Pancreas (tissue), 10 donors: ENCODE data around the gene ZNF3. TPM values are rescaled to one million over a fixed set of nuclear protein-coding genes. Genes with fewer than 3 reads are reported as not detected.

ENCODE experiments used
- ATAC-seq, 4 donors: fragments of 200-7000 bp; cut with Tn5 transposase; one replicate each; pipeline versions ENCODE4 v1.8.0 to v1.9.1; 2020; ENCODE audit warnings: mild to moderate bottlenecking in 4 of 4, moderate library complexity in 4 of 4
- DNase-seq, 6 donors: peaks; one replicate each; pipeline ENCODE4 v3.0.0-alpha.2; 2020
- FAIRE-seq: peaks from 2 replicates; lab custom pipeline; 2012; peaks lifted over from hg19 to GRCh38; lab: Jason Lieb, UNC
- H3K27ac ChIP-seq, 4 donors: fragments of 200-600 bp; sonication (generic); 1 replicate in 3 of 4; 2 replicates in 1 of 4; pipeline versions ENCODE4 v1.5.0 to v1.8.0; 2020
- H3K27me3 ChIP-seq, 4 donors: fragments of 200-600 bp; one replicate each; pipeline ENCODE4 v1.8.0; 2021
- H3K36me3 ChIP-seq, 3 donors: fragments of 200-600 bp; sonication (generic) in 1 of 3; one replicate each; pipeline versions ENCODE4 v1.5.0 to v1.8.0; 2020 to 2021
- H3K4me1 ChIP-seq, 3 donors: fragments of 200-600 bp; one replicate each; pipeline ENCODE4 v1.8.0; 2021
- H3K4me3 ChIP-seq, 4 donors: fragments of 200-600 bp; sonication (generic) in 2 of 4; one replicate each; pipeline versions ENCODE4 v1.5.0 to v1.8.0; 2020 to 2021
- H3K9me3 ChIP-seq, 4 donors: fragments of 200-600 bp; one replicate each; pipeline ENCODE4 v1.8.0; 2021
- WGBS, 2 donors: extraction: QIAGEN DNeasy Blood & Tissue Kit; methylation state at CpG; one replicate each; pipeline ENCODE4 v1.1.7; 2013; 5-methylcytosine and 5-hydroxymethylcytosine counted together
- intact Hi-C, 3 donors: fragments of 100-400 bp; cut with DNase I; formaldehyde crosslinking; loops; one replicate each; pipeline versions ENCODE4 v1.11.1 to v1.14.2; 2022
- polyA plus RNA-seq, 2 donors: library from polyadenylated mRNA; stranded (reverse); fragments of 200-250 nt; gene quantifications; one replicate each; pipeline ENCODE4 v1.2.3, GENCODE V29; 2013
- total RNA-seq, 6 donors: library from RNA; stranded (reverse); fragmentation: NEBNext Ultra II Directional in 4 of 6; extraction: Animal tissue kit (Norgen Biotek cat#: 25700) in 4 of 6; gene quantifications; one replicate each; pipeline versions ENCODE4 v1.2.1 to v1.2.4, GENCODE V29; 2021 to 2023
- TF ChIP-seq, protein P1 (sequence below), 4 donors: fragments of 200-600 bp; sonication (generic) in 3 of 4; IDR thresholded peaks; one replicate each; pipeline versions ENCODE4 v1.5.0 to v1.8.0; 2021; ENCODE audit warnings: antibody characterized with exemption in 4 of 4
- donor health status: healthy with polysubstance abuse.
- donor health status: DM: no; HTN: no; CAD: no; lungs with moderate emphysema.
- donor health status: DM: no; HTN: no; CAD: no.
- donor health status: control.
- donor health status: control.
- donor health status: Bipolar disorder and iron deficiency.
- donor health status: DM: yes; HTN: yes; CAD: no.
- donor health status: DM: no; HTN: no; CAD: no.
- donor health status: DM: no; HTN: no; CAD: no.
- donor health status: DM: yes; HTN: yes; CAD: no.

Gene ZNF3
- total and polyA plus RNA-seq, 8 donors = 9.6 to 21.2 (median 15.3) TPM

GRCh38 chr7:100119072-100119969, 37.8 kb upstream of the ZNF3 start, which contains the start of the genes CNPY4 and TAF6:
Gene CNPY4, plus strand, starts transcription at chr7:100119634. Its CDS starts 111 bp downstream, at chr7:100119745.
Gene TAF6, minus strand, starts transcription at chr7:100119358. Its CDS starts 5,149 bp downstream, at chr7:100114209.
- FAIRE-seq (no peak), DNase-seq (peak; percentile 93 to 99 (median 96)), ATAC-seq (peak; percentile 95 to 97 (median 96))
- 0 to 1% methylated on average over 49 of the region's 49 CpGs for WGBS, 2 donors
- H3K4me1 ChIP-seq = peaks cover 0 to 6% (median 0%) of the 10 kb centered on the region in 3 donors
- no peaks in the 10 kb centered on the region for H3K36me3 ChIP-seq
- H3K4me3 ChIP-seq = peak within 1 kb of the TSS; percentile 64 to 91 (median 70)
- TF ChIP-seq, protein P1, sequence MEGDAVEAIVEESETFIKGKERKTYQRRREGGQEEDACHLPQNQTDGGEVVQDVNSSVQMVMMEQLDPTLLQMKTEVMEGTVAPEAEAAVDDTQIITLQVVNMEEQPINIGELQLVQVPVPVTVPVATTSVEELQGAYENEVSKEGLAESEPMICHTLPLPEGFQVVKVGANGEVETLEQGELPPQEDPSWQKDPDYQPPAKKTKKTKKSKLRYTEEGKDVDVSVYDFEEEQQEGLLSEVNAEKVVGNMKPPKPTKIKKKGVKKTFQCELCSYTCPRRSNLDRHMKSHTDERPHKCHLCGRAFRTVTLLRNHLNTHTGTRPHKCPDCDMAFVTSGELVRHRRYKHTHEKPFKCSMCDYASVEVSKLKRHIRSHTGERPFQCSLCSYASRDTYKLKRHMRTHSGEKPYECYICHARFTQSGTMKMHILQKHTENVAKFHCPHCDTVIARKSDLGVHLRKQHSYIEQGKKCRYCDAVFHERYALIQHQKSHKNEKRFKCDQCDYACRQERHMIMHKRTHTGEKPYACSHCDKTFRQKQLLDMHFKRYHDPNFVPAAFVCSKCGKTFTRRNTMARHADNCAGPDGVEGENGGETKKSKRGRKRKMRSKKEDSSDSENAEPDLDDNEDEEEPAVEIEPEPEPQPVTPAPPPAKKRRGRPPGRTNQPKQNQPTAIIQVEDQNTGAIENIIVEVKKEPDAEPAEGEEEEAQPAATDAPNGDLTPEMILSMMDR (IDR thresholded peaks at IDR 0.05) = no peak
- no peaks in the 10 kb centered on the region for H3K9me3 ChIP-seq
- no peaks in the 10 kb centered on the region for H3K27me3 ChIP-seq
- intact Hi-C loops = no loop called here
- H3K27ac ChIP-seq = peak within 1 kb of the TSS; percentile 88 to 97 (median 94)

DNA sequence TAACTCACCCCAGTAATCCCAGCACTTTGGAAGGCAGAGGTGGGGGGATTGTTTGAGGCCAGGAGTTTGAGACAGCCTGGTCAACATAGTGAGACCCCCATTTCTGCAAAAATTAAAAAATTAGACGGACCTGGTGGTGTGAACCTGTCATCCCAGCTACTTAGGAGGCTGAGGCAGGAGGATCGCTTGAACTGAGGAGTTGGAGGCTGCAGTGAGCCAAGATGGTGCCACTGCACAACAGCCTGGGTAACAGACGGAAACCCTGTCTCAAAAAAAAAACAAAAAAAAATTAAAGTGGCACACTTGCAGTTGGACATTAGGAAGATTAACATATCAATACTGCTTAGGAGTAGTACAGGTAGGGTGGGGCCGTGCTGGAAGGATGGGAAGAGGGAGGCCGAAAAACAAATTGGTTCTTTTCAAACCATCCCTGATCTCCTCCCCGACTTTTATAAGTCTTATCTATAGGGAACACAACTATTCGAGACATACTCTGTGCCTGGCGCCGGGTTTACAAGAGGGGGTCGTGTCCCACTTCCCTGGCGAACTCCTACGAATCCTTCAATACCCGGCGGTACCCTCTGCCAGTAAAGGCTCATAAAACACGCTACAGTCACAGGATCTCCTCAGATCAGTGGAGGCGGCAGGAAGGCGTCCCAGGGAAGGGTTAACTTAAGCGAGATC, 37.0 kb upstream of the ZNF3 start:
- peak overlapping the region in 2 of 4 donors; percentile 96 to 97 for H3K27ac ChIP-seq
- no peaks in the 10 kb centered on the region for H3K9me3 ChIP-seq
- H3K27me3 ChIP-seq = no peaks in the 10 kb centered on the region
- DNase-seq = no peak
- 14 to 19% methylated on average over 18 of the region's 18 CpGs for WGBS, 2 donors
- TF ChIP-seq, protein P1 (IDR thresholded peaks at IDR 0.05) = no peak
- intact Hi-C loops = no loop called here
- no peak for ATAC-seq
- H3K4me1 ChIP-seq = peaks cover 0 to 6% (median 0%) of the 10 kb centered on the region in 3 donors
- H3K4me3 ChIP-seq = peak overlapping the region; percentile 64 to 91 (median 70)
- no peaks in the 10 kb centered on the region for H3K36me3 ChIP-seq
- FAIRE-seq = no peak

DNA sequence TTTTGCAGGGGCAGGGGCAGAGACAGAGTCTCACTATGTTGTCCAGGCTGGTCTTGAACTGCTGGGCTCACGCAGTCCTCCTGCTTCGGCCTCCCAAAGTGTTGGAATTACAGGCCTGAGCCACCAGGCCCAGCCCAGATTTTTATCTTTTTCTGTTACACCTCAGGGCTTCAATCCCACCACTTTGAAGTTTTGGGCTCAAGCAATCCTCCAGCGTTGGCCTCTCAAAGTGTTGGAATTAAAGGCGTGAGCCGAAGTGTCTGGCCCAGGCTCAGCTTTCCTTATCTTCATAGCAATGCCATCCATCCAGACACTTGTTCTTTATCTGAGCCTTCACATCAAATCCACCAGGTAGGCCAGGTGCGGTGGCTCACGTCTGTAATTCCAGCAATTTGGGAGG, 33.5 kb upstream of the ZNF3 start:
- intact Hi-C loops = no loop called here
- whole genome bisulfite sequencing, 2 donors = 83% methylated on average over 7 of the region's 7 CpGs
- no peaks in the 10 kb centered on the region for H3K9me3 ChIP-seq
- no peak overlapping the region for H3K4me3 ChIP-seq
- peaks cover 0 to 2% (median 0%) of the 10 kb centered on the region in 3 donors for H3K4me1 ChIP-seq
- DNase-seq = peak in 1 of 6 donors; percentile 8
- TF ChIP-seq, protein P1 (IDR thresholded peaks at IDR 0.05) = no peak
- H3K36me3 ChIP-seq = peaks cover 0 to 18% (median 0%) of the 10 kb centered on the region in 3 donors
- FAIRE-seq = no peak
- no peak overlapping the region for H3K27ac ChIP-seq
- H3K27me3 ChIP-seq = no peaks in the 10 kb centered on the region
- ATAC-seq = no peak

DNA sequence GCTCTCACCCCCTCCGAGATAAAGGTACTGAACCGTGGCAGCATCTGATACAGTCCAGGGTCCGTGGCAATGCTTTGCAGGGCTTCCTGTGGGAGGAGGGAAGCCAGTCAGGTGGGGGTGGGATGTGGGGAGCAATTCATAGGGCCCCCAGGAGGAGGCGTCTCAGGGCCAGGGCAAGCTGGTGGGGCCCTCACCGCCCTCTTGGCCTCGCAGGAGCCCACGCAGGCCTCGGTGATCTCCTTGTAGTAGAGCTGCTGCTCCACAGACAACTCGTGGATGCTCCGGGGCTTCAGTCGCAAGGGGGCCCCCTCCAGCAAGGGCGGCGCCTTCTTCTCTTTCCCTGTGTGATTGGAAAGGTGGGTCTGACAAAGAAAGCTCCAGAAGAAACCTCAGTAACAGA, 30.4 kb upstream of the ZNF3 start:
- no peaks in the 10 kb centered on the region for H3K27me3 ChIP-seq
- FAIRE-seq (no peak), ATAC-seq (no peak), DNase-seq (no peak)
- TF ChIP-seq, protein P1 (IDR thresholded peaks at IDR 0.05) = no peak
- no peaks in the 10 kb centered on the region for H3K4me1 ChIP-seq
- no peak overlapping the region for H3K4me3 ChIP-seq
- WGBS, 2 donors = 88 to 89% methylated on average over 10 to 13 of the region's 13 CpGs
- peaks cover 0 to 25% (median 0%) of the 10 kb centered on the region in 3 donors for H3K36me3 ChIP-seq
- no peak overlapping the region for H3K27ac ChIP-seq
- intact Hi-C loops = no loop called here
- no peaks in the 10 kb centered on the region for H3K9me3 ChIP-seq
